ENCODE results near the gene USP36.

DNA sequence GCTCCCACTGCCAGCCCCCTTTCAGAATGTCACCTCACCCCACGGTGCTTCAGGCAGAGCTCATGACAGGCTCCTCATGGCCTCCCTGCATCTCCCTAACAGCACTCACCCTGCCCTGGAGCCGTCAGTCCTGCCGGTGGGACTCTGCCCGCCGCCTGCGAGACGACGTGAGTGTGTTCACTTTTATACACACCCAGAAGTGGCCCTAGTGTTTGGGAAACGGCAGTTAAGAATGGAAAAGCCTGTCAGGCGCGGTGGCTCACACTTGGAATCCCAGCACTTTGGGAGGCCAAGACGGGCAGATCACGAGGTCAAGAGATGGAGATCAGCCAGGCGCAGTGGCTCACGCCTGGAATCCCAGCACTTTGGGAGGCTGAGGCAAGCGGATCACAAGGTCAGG is 46.2 kb downstream of the USP36 start:
- TF ChIP-seq, protein P1, sequence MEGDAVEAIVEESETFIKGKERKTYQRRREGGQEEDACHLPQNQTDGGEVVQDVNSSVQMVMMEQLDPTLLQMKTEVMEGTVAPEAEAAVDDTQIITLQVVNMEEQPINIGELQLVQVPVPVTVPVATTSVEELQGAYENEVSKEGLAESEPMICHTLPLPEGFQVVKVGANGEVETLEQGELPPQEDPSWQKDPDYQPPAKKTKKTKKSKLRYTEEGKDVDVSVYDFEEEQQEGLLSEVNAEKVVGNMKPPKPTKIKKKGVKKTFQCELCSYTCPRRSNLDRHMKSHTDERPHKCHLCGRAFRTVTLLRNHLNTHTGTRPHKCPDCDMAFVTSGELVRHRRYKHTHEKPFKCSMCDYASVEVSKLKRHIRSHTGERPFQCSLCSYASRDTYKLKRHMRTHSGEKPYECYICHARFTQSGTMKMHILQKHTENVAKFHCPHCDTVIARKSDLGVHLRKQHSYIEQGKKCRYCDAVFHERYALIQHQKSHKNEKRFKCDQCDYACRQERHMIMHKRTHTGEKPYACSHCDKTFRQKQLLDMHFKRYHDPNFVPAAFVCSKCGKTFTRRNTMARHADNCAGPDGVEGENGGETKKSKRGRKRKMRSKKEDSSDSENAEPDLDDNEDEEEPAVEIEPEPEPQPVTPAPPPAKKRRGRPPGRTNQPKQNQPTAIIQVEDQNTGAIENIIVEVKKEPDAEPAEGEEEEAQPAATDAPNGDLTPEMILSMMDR (IDR thresholded peaks at IDR 0.05): no peak
- TF ChIP-seq POLR2AphosphoS5 (IDR thresholded peaks at IDR 0.05; ENCODE audit: insufficient read depth in 1 of 2, low read depth in 1 of 2) (no peak), POLR2A (IDR thresholded peaks at IDR 0.05) (no peak)

All from vagina (tissue), 2 donors.